ENCODE data around the gene ABCA1. TPM values are rescaled to one million over a fixed set of nuclear protein-coding genes. Genes with fewer than 3 reads are reported as not detected.
A peak's percentile ranks its signal among the peaks of the same experiment; 100 is the strongest.
"Not testable (repeated sequence)": the region's sequence is repeated elsewhere in the genome, so short reads cannot be mapped to it uniquely, and the experiment has no call there.

ABCA1 gene
- total RNA-seq, 1 donor from 2014 or later: 23.9 TPM

DNA sequence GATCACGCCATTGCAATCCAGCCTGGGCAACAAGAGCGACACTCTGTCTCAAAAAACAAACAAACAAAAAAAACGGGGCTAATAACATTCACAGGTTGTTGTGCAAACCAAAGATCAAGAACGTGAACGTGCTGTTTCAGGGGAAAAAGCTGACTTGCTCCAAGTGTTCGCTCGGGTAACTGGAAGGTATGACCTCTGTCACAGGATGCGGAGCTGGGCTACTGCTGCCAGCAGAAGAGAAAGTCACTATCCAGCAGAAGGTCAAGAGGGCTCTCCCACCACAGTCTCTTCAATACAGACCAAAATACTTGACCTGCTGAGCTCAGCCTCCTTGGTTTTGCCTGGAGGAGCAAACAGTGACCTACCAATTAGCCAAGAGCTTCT is 59.7 kb downstream of the ABCA1 start:
- ATAC-seq: no peak

DNA sequence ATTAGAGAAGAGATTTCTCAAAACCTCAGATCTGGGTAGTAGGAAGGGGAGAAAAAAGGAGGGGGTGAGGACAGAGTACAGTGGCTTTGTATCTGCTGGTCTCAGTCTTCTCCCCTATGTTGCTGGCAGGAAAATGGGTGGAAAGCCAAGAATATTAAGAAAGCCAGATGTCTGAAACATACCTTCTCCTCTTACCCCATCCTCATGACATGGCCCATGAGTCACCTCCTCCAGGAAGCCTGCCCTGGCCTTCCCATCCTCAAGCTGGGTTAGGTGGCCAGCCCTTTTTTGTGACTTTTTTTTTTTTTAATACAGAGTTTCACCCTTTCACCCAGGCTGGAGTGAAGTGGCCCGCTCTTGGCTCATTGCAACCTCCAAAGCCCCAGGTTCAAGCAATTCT is 61.8 kb downstream of the ABCA1 start:
- no peak for ATAC-seq

DNA sequence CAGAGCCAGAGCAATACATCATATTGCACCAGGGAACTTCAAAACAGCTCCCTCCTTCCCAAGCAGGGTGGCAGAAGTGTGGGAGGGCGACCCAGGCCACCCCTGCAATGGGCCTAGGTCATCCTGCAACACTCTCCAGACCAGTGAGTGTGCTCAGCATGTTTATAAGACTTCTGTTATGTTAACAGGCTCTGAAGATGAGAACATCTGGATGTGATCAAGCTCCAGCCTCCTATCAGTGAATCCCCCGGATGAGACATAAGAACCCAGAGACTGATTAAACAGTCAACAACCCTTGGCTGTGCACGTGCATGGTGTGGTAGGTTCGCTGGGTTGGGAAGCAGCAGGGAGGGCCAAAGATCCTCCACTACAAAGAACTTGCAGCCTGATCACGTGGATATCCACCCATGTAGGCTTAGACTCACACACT is 63.3 kb downstream of the ABCA1 start:
- no peak for ATAC-seq

DNA sequence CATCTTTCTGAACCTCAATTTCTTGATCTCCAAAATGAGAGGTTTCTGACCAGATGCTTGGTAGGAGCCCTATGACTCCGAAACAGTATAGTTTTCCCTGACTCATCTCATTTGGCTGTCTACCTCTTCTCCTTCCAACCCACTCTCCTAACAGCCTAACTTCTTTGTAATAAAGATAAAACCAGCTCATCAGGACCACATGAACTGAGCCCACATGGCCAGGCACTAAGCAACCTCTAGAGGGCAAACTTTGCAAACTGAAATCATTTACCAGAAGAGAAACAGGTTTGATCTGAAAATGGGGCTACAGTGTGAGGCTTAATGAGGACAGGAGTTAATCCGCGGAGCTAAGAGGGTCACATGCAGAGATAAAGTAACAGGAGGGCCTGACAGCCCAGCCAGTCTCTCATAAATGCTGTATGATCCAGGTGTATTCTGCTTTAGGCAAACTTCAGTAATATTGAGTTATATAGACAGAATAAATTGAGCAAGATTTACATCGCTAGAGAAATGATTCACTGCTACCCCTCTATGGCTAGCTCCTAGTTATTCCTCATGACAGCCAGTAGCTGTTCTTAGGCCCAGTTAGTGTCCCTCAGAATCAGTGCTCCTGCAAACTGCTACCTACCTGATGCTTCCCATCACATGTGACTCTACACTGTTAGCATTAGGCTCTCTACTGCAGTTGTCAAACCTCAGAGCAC is 64.6 kb downstream of the ABCA1 start:
- peak; percentile 72 for ATAC-seq

DNA sequence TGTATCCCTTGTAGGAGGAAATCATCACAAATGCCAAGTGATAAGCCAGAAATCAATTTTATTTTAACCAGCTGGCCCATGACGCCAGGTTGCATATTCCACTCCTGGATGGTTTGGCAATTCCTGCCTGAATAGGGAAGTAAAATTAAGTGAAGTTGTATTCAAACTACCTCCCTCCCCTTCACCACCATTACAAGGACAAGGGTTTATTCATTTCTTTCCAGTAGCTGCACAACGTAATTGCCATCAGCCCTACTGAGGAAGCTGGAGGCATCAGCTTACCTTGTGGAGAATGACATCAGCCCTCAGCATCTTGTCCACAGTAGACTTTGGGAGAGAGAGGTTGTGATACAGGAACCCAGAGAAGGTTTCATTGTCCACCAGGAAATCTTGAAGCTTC is 66.6 kb downstream of the ABCA1 start:
- no peak for ATAC-seq

- ATAC-seq: no peak
These were observed 67.7 kb downstream of the ABCA1 start for GRCh38 chr9:104860263-104860662.

DNA sequence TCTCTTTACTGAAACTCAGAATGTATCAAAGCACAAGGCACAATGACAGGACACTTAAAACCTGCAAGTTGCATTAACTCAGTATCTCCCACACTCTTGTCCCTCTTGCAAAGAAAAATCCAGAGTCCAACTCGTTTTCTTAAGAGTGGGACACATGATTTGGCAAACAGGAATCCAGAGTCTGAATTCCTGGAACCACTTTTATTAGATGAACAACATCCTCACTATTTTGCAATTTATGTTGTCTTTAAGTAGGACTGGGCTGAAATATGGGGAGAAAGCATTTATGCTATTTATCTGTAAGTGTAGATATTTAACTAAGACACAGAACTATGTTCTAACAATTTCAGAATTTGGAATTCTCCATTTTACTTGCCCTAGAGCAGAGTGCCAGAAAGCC is 69.1 kb downstream of the ABCA1 start:
- ATAC-seq: no peak

- peak; percentile 32 for ATAC-seq
These were observed 69.7 kb downstream of the ABCA1 start for GRCh38 chr9:104858271-104858670.

- peak; percentile 53 for ATAC-seq
These were observed 71.5 kb downstream of the ABCA1 start for GRCh38 chr9:104856413-104856941.

DNA sequence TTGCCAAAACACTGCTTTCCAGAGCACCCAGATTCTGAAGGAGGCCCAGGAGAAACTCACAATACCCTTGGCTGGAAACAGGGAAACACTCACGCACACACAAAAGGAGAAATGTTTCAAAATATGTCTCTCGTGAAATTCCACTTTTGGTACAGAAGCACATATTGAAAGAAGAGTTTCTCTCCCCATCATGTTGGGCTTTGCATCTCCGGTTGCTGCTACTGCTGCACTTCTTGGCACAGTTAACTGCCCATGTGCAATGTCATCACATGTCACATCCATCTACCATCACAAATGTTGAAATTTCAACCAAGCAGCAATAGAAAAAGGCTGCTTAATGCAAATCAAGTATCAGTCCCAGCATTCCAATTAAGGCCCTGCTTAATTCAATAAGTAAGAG is 72.1 kb downstream of the ABCA1 start:
- ATAC-seq: no peak

DNA sequence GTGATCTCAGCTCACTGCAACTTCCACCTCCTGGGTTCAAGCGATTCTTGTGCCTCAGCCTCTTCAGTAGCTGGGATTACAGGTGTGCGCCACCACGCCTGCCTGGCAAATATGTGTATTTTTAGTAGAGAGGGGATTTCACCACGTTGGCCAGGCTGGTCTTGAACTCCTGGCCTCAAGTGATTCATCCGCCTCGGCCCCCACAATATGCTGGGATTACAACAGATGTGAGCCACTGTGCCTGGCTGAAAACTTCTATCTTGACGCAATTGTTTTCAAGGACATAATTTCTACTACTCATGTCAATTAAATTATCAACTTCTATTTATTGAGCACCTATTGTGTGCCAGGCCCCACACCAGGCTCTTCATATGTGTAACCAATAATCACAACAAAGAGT is 72.7 kb downstream of the ABCA1 start:
- ATAC-seq: not testable (repeated sequence)

- peak; percentile 85 for ATAC-seq
These were observed 73.3 kb downstream of the ABCA1 start for GRCh38 chr9:104854613-104855012.

DNA sequence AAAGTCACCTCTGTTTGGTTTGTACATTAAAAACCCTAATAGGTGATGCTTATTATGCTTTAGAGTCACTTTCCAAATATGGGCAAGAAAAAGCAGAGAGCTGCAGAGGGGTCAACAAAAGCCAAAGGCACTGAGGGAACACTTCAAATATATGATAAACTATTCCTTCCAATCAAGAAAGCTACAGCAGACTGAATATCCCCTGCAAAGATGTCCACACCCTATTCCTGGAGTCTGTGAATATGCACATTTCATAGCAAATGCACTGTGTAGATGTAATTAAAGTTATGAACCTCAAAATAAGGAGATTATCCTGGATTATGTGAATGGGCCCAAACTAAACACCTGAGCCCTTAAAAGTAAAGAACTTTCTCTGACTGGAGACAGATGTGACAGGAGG is 74.3 kb downstream of the ABCA1 start:
- no peak for ATAC-seq

DNA sequence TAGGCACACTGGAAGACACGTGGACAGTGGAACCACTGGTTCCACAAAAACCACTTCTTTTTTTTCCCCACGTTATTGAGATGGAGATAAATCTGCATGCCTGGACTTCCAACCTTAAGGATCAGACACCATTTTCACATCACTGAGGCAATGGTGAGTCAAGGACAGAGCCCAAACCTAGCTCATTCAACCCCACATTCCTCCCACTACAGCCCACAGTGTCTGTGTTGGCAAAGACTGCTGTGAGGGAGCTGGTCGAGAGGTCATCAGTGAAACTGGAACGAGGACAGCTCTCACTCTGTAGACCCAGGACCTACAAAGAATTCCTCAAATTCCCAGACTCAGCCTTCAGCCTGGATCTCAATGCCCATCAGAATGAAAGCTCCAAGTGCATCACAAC is 74.8 kb downstream of the ABCA1 start:
- ATAC-seq: no peak

- no peak for ATAC-seq
These were observed 76.4 kb downstream of the ABCA1 start for GRCh38 chr9:104851546-104851920.

- no peak for ATAC-seq
These were observed 77.0 kb downstream of the ABCA1 start for GRCh38 chr9:104850786-104851545.

DNA sequence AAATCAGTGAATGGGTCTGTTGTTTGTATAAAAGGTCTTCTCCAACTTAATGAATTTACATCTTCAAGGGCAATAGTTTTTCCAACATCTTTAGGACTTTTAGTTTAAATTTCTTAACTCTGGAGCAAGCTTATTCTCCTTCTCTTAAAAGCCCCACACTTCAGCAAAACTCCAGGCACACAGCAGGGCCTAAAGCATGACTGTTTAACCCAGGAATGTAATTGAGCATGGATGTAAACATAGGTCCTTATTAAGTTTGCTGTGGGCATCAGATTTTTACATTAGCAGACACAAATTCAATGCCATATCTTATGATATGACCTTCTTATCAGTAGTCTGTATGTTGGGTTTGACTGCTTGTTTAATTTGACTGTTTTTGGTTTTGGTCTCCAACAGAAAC is 78.9 kb downstream of the ABCA1 start:
- ATAC-seq: no peak

DNA sequence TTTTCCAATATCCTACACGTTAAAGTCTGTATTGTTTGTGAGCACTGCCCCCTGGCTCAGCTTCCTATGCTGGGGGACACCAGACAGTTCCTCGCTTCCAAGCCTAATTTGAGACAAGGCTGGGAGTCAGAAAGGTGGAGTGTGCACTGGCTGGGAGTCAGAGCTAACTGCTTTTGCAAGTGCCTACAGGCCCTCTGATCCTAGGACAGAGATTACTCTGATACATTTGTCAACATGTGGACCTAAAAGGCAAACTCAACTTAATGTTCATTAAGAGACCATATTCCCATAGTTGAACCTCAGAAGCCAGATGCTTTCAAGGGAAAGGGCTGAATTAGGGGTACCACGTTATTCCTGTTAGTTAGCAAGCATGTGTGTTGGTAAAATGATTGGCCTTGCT is 83.2 kb downstream of the ABCA1 start:
- ATAC-seq: peak; percentile 61

DNA sequence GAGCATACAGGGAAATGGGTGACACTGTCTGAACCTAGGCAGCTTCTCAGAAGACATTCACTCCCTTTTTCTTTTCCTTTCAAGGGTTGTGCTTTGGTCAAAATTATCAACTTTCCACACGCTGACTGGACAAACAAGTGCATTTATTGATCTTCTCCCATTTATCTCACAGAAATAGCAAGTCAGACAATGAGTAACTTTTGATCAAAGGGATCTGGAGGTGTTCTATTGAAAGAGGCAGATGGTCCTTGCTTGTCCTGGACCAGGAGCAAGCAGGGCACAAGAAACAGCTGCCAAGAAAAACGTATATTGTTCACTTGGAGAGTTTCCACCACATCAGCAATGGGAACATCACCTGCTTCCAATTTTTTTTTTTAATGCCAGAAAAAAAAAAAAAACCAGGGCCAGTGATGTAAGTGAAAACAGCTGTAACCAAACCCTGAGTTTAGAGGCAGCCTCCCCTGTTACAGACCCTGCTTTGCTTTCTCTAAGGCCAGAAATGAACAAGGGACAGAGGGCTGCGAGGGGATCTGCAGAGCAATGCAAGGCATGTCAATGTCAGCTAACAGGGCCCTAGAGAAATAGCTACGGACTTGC is 84.2 kb downstream of the ABCA1 start:
- no peak for ATAC-seq

DNA sequence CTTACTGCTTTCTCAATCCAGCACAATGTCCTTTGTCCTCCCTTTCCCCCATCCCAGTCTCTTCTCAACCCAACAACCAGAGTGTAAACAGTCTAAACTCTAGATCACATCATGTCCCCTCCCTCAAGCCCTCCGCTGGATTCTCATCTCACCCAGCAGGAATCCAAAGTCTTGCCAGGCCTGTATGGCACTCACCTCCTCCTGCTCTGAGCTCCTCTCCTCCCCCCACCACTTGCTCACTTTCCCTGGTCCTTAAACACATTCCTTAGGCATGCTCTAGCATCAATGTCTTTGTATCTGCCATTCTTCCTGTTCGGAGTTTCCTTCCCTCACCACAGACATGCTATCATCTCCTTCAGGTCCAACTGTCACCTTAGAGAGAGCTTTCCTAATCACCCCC is 85.3 kb downstream of the ABCA1 start:
- ATAC-seq: no peak

- ATAC-seq: peak; percentile 76
These were observed 86.3 kb downstream of the ABCA1 start for GRCh38 chr9:104841601-104842141.

DNA sequence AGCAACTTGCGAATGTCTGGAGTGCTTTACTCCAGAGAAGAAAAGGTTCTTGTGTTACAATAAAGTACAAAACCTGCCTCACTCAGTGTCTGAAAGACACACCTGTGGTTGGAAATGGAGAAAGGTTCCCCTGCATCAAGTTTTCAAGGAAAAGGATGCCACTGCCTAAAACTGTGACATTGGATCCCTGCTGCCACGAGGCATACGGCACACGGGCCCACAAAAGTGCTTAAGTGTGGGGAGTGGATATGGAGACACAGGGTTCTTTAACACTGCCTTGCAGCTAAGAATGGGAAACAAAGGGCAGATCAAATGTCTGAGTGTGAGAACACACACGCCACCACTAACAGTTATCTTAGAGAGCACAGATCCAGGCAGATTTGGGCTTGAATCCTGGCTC is 89.0 kb downstream of the ABCA1 start:
- ATAC-seq: no peak

GRCh38 chr9:104836767-104837166 is 91.2 kb downstream of the ABCA1 start:
- no peak for ATAC-seq
